Stimulated activated CD8-positive, alpha-beta memory T cell treated with anti-CD3 and anti-CD28 coated beads, Interleukin-12 subunit alpha, Interleukin-12 subunit beta, amount 100 ng/mL, for 4 hours (primary cell): Measurements from ENCODE around the gene PPP1R16B.
"Not testable (repeated sequence)": the region's sequence is repeated elsewhere in the genome, so short reads cannot be mapped to it uniquely, and the experiment has no call there.

ENCODE experiments used
- DNase-seq: peaks from one replicate; pipeline ENCODE4 v3.0.0-alpha.2; 2020; ENCODE audit warnings: low read depth

Gene PPP1R16B

GRCh38 chr20:38853759-38854158, 48.3 kb downstream of the PPP1R16B start:
- no peak for DNase-seq

GRCh38 chr20:38854654-38855066, 49.2 kb downstream of the PPP1R16B start:
- no peak for DNase-seq

- no peak for DNase-seq
Observed at GRCh38 chr20:38855356-38855755, 49.9 kb downstream of the PPP1R16B start.

GRCh38 chr20:38856570-38856969, 51.1 kb downstream of the PPP1R16B start:
- no peak for DNase-seq

GRCh38 chr20:38857703-38858102, 52.2 kb downstream of the PPP1R16B start:
- DNase-seq: no peak

- no peak for DNase-seq
Observed at GRCh38 chr20:38859070-38859690, 53.7 kb downstream of the PPP1R16B start.

- not testable (repeated sequence) for DNase-seq
Observed at GRCh38 chr20:38859857-38860256, 54.4 kb downstream of the PPP1R16B start.

GRCh38 chr20:38861071-38861401, 55.5 kb downstream of the PPP1R16B start:
- DNase-seq: no peak

GRCh38 chr20:38862226-38862625, 56.7 kb downstream of the PPP1R16B start:
- no peak for DNase-seq

- DNase-seq: peak; percentile 44
Observed at GRCh38 chr20:38863024-38863851, 57.7 kb downstream of the PPP1R16B start.

- no peak for DNase-seq
Observed at GRCh38 chr20:38864662-38865061, 59.2 kb downstream of the PPP1R16B start.

GRCh38 chr20:38866265-38867061, 61.0 kb downstream of the PPP1R16B start:
- no peak for DNase-seq

- DNase-seq: no peak
Observed at GRCh38 chr20:38867062-38867359, 61.5 kb downstream of the PPP1R16B start.

GRCh38 chr20:38870733-38871559, 65.4 kb downstream of the PPP1R16B start:
- DNase-seq: no peak

GRCh38 chr20:38871560-38871953, 66.1 kb downstream of the PPP1R16B start:
- DNase-seq: no peak

- no peak for DNase-seq
Observed at GRCh38 chr20:38872036-38872435, 66.5 kb downstream of the PPP1R16B start.

- no peak for DNase-seq
Observed at GRCh38 chr20:38872491-38873049, 67.1 kb downstream of the PPP1R16B start.

GRCh38 chr20:38873050-38873581, 67.6 kb downstream of the PPP1R16B start:
- peak; percentile 71 for DNase-seq

- DNase-seq: no peak
Observed at GRCh38 chr20:38874460-38875174, 69.1 kb downstream of the PPP1R16B start.

- DNase-seq: peak; percentile 53
Observed at GRCh38 chr20:38875175-38875993, 69.9 kb downstream of the PPP1R16B start.
